ENCODE measurements around the gene VPS33A. TPM values are rescaled to one million over a fixed set of nuclear protein-coding genes. Genes with fewer than 3 reads are reported as not detected.

The VPS33A gene
- total and polyA plus RNA-seq, 2 donors (not counting 3 experiments of a cell fraction or from before 2014, with no cell fraction given), result 12.1 to 23.1 TPM

DNA sequence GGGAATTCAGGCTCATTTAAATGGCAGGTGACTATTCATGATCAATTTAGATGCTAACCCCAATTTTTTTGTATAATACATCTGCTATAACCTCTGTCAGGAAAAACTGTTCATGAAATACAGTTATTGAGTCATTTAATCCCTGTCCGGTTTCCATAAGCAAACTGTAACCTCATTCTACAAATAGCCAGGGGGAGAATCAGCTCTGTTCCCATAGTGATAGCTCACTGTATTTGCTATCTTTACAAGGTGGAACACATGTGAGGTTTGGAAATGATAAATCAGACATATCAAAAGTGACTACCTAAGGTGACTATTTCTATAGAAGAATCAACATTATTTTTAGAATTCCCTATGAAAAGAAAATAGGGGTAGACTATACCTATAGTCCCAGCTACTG lies 38.6 kb upstream of the VPS33A start:
- Histone ChIP-seq H3K9me3 (replicated peaks; ENCODE audit: control insufficient read depth, insufficient read depth, low read length) (no peaks in the 10 kb centered on the region), H3K79me2 (ENCODE audit: control insufficient read depth, insufficient read depth, low read length) (no peaks in the 10 kb centered on the region), H3K36me3 (ENCODE audit: control insufficient read depth in 2 of 2, extremely low read depth in 1 of 2, insufficient read depth in 2 of 2, low read length in 2 of 2) (peaks cover 6 to 28% of the 10 kb centered on the region in 2 experiments), H3K4me1 (ENCODE audit: control insufficient read depth, extremely low read depth, insufficient read depth, low read length) (no peaks in the 10 kb centered on the region), H3K27ac (ENCODE audit: insufficient read depth, low read depth, low read length) (no peak overlapping the region), H2AFZ (ENCODE audit: low read depth, low read length) (no peak overlapping the region), H3K9me1 (replicated peaks; ENCODE audit: control insufficient read depth, extremely low read depth, insufficient read depth, low read length) (no peaks in the 10 kb centered on the region), H4K20me1 (replicated peaks; ENCODE audit: control insufficient read depth, extremely low read depth, insufficient read depth, low read length) (no peaks in the 10 kb centered on the region), H3K27me3 (ENCODE audit: control insufficient read depth in 2 of 2, insufficient read depth in 2 of 2, low read length in 2 of 2) (no peaks in the 10 kb centered on the region), H3K4me3 (replicated peaks in 1 of 3; ENCODE audit: insufficient read depth in 1 of 3, low read depth in 1 of 3, low read length in 3 of 3) (no peak overlapping the region), H3K9ac (replicated peaks; ENCODE audit: extremely low read depth, insufficient read depth, low read length) (no peak overlapping the region), H3K4me2 (ENCODE audit: insufficient read depth, low read length) (no peak overlapping the region)
- no TSS peak for BruUV-seq (replicated peaks)
- DNase-seq (ENCODE audit: low read depth, low spot score) (no peak), FAIRE-seq (no peak)
- dilution Hi-C loops (cut with MboI; ENCODE audit: extremely low pct_ligation_motif_present, low sequenced_read_pairs), result no loop called here
- no peak for TF ChIP-seq MYC (IDR thresholded peaks at IDR 0.05; ENCODE audit: low read depth, low read length)
- TF ChIP-seq, protein P1, sequence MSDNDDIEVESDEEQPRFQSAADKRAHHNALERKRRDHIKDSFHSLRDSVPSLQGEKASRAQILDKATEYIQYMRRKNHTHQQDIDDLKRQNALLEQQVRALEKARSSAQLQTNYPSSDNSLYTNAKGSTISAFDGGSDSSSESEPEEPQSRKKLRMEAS (IDR thresholded peaks at IDR 0.05; ENCODE audit: insufficient read depth, insufficient read length), result no peak
- TF ChIP-seq FOS (IDR thresholded peaks at IDR 0.05; ENCODE audit: borderline replicate concordance, insufficient read depth, low read length), result no peak
- TF ChIP-seq EZH2 (IDR thresholded peaks at IDR 0.05; ENCODE audit: borderline replicate concordance, low read depth, low read length, severe bottlenecking), result no peak
- TF ChIP-seq, protein P2, sequence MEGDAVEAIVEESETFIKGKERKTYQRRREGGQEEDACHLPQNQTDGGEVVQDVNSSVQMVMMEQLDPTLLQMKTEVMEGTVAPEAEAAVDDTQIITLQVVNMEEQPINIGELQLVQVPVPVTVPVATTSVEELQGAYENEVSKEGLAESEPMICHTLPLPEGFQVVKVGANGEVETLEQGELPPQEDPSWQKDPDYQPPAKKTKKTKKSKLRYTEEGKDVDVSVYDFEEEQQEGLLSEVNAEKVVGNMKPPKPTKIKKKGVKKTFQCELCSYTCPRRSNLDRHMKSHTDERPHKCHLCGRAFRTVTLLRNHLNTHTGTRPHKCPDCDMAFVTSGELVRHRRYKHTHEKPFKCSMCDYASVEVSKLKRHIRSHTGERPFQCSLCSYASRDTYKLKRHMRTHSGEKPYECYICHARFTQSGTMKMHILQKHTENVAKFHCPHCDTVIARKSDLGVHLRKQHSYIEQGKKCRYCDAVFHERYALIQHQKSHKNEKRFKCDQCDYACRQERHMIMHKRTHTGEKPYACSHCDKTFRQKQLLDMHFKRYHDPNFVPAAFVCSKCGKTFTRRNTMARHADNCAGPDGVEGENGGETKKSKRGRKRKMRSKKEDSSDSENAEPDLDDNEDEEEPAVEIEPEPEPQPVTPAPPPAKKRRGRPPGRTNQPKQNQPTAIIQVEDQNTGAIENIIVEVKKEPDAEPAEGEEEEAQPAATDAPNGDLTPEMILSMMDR (IDR thresholded peaks at IDR 0.05; ENCODE audit: extremely low read depth in 1 of 2, insufficient read depth in 1 of 2, low read depth in 1 of 2, low read length in 2 of 2), result no peak
- TF ChIP-seq GATA2 (IDR thresholded peaks at IDR 0.05; ENCODE audit: insufficient read depth, insufficient read length, low read depth, low read length), result no peak
- no peak for TF ChIP-seq JUN (IDR thresholded peaks at IDR 0.05; ENCODE audit: borderline replicate concordance, insufficient read depth, insufficient read length, low read depth)
- no peak for TF ChIP-seq POLR2A (IDR thresholded peaks at IDR 0.05; ENCODE audit: low read depth, low read length)
- no peak for TF ChIP-seq POLR2AphosphoS5 (IDR thresholded peaks at IDR 0.05; ENCODE audit: insufficient read depth, low read depth, low read length)
- intact Hi-C loops (cut with micrococcal nuclease), result no loop called here
- POLR2A ChIA-PET, result no interaction called here
- CTCF ChIA-PET, result interaction anchor here (1.6 kb wide), 1 partner anchor 19 kb away, joined by 4 read pairs; no protein-coding TSS in a partner anchor
